ENCODE measurements around the gene ADIG. TPM values are rescaled to one million over a fixed set of nuclear protein-coding genes. Genes with fewer than 3 reads are reported as not detected.

ADIG gene
- total and polyA plus RNA-seq, 2 of the 8 experiments (the other 6 are each of a cell fraction or from before 2014, with no cell fraction given) = not detected

DNA sequence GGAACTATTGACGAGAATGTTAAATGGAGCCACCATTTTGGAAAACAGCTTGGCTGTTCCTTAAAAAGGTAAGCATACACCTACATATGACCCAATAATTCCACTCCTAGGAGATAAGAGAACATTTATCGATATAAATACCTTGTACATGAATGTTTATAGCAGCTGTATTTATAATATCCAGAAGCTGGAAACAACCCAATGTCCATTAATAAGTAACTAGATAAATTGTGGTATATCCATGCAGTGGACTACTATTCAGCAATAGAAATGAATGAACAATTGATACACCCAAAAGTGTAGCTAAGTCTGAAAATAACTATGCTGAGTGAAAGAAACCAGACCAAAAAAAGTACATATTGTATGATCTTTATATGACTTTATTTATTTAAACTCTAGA lies 42.2 kb upstream of the ADIG start:
- CTCF ChIA-PET (ENCODE audit: partially characterized antibody) = interaction anchor here (0.7 to 1.7 kb wide), 4 partner anchors 12 to 201 kb away, joined by 3 to 4 read pairs (median 4); partner anchors contain the start of gene SNHG17
- no peak overlapping the region for H3K23ac ChIP-seq (ENCODE audit: insufficient read length)
- H3K79me1 ChIP-seq (ENCODE audit: low read depth, low read length) = no peaks in the 10 kb centered on the region
- TF ChIP-seq SP2 (IDR thresholded peaks at IDR 0.05; ENCODE audit: low read length) (no peak), SUZ12 (IDR thresholded peaks at IDR 0.05; ENCODE audit: low read length) (no peak), SIX5 (IDR thresholded peaks at IDR 0.05; ENCODE audit: low read depth, low read length) (no peak), EGR1 (IDR thresholded peaks at IDR 0.05; ENCODE audit: borderline replicate concordance, low read depth, low read length) (no peak), SP1 (IDR thresholded peaks at IDR 0.05; ENCODE audit: low read depth, low read length) (no peak), ZNF274 (IDR thresholded peaks at IDR 0.05; ENCODE audit: borderline replicate concordance, extremely low read depth, low read length) (no peak), GABPA (IDR thresholded peaks at IDR 0.05; ENCODE audit: borderline replicate concordance, insufficient read depth, low read length) (no peak), SRF (IDR thresholded peaks at IDR 0.05; ENCODE audit: low read depth, low read length) (no peak), CBX8 (IDR thresholded peaks at IDR 0.05; ENCODE audit: borderline replicate concordance, low read depth, low read length) (no peak), RFX5 (IDR thresholded peaks at IDR 0.05; ENCODE audit: borderline replicate concordance, low read depth, low read length) (no peak), BRCA1 (IDR thresholded peaks at IDR 0.05; ENCODE audit: low read depth, low read length) (no peak), POLR2AphosphoS5 (IDR thresholded peaks at IDR 0.05; ENCODE audit: low read depth, low read length) (no peak), JUND (IDR thresholded peaks at IDR 0.05; ENCODE audit: low read length) (no peak), ASH2L (IDR thresholded peaks at IDR 0.05; ENCODE audit: low read length) (no peak)
- TF ChIP-seq, protein P1, sequence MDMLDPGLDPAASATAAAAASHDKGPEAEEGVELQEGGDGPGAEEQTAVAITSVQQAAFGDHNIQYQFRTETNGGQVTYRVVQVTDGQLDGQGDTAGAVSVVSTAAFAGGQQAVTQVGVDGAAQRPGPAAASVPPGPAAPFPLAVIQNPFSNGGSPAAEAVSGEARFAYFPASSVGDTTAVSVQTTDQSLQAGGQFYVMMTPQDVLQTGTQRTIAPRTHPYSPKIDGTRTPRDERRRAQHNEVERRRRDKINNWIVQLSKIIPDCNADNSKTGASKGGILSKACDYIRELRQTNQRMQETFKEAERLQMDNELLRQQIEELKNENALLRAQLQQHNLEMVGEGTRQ (IDR thresholded peaks at IDR 0.05; ENCODE audit: low read length) = no peak

More for the DNA sequence above, 42.2 kb upstream of the ADIG start:
- Histone ChIP-seq H3K79me2 (ENCODE audit: control insufficient read depth in 1 of 2, insufficient read depth in 2 of 2, low read length in 2 of 2) (no peaks in the 10 kb centered on the region), H4K8ac (ENCODE audit: extremely low read depth, insufficient read depth, low read length) (no peak overlapping the region; the same call in 1 of the 2 replicates), H4K91ac (replicated peaks; ENCODE audit: insufficient read length, low read length) (no peak overlapping the region), H3K4me2 (ENCODE audit: insufficient read depth in 1 of 2, low read depth in 2 of 2, low read length in 2 of 2) (no peak overlapping the region), H2BK5ac (ENCODE audit: low read depth, low read length) (no peak overlapping the region), H4K20me1 (replicated peaks in 1 of 2; ENCODE audit: control insufficient read depth in 1 of 2, insufficient read depth in 2 of 2, low read length in 2 of 2) (peaks cover 2% of the 10 kb centered on the region in 2 experiments), H3K14ac (ENCODE audit: insufficient read length) (no peak overlapping the region), H3K9me3 (ENCODE audit: insufficient read depth in 2 of 2, low read depth in 1 of 2, low read length in 1 of 2) (no peaks in the 10 kb centered on the region), H3K4me3 (ENCODE audit: extremely low read depth in 1 of 4, insufficient read depth in 2 of 4, low read depth in 3 of 4, low read length in 4 of 4) (no peak overlapping the region), H3K4me1 (replicated peaks in 1 of 4; ENCODE audit: control insufficient read depth in 3 of 4, insufficient read depth in 4 of 4, low read length in 3 of 4) (no peaks in the 10 kb centered on the region), H3K27me3 (replicated peaks in 1 of 4; ENCODE audit: control insufficient read depth in 3 of 4, extremely low read depth in 1 of 4, insufficient read depth in 3 of 4, low read length in 3 of 4) (no peaks in the 10 kb centered on the region), H2BK20ac (ENCODE audit: low read length) (no peak overlapping the region), H4K5ac (ENCODE audit: insufficient read length, low read depth, low read length) (no peak overlapping the region), H3K18ac (ENCODE audit: extremely low read depth, low read length) (no peak overlapping the region), H3K23me2 (ENCODE audit: low read depth, low read length) (no peaks in the 10 kb centered on the region; the same call in 1 of the 2 replicates), H3K36me3 (ENCODE audit: control insufficient read depth in 2 of 4, insufficient read depth in 4 of 4, low read length in 3 of 4) (peaks cover 4 to 65% (median 40%) of the 10 kb centered on the region in 4 experiments; a peak in 7 of 8 replicates), H2BK12ac (ENCODE audit: low read depth, low read length) (no peak overlapping the region), H3K4ac (replicated peaks; ENCODE audit: insufficient read length, low read depth, low read length) (no peak overlapping the region), H3K9ac (replicated peaks in 1 of 4; ENCODE audit: extremely low read depth in 1 of 4, low read depth in 3 of 4, low read length in 3 of 4) (no peak overlapping the region), H2AK5ac (ENCODE audit: low read depth, low read length) (no peak overlapping the region), H3K27ac (ENCODE audit: low read depth, low read length) (no peak overlapping the region), H2AFZ (ENCODE audit: low read length) (no peak overlapping the region), H2BK15ac (ENCODE audit: low read length) (no peak overlapping the region), H3K56ac (replicated peaks; ENCODE audit: insufficient read length, low read depth, low read length) (no peak overlapping the region), H2BK120ac (replicated peaks; ENCODE audit: low read depth, low read length) (no peak overlapping the region)
- WGBS, 2 experiments (ENCODE audit: extremely low coverage in 1 of 2, insufficient coverage in 1 of 2, insufficient read length in 1 of 2, insufficient replicate concordance in 2 of 2, low coverage in 1 of 2, low lambda C conversion rate in 2 of 2, missing lambda C conversion rate in 1 of 2) = 97% methylated on average over 2 of the region's 2 CpGs; no CpG with 5 or more reads in 1 of the 2 experiments
- POLR2A ChIA-PET (ENCODE audit: partially characterized antibody) = no interaction called here
- DNase-seq (ENCODE audit: low read depth in 1 of 2, low spot score in 2 of 2) (no peak), FAIRE-seq (no peak)
